Upper lobe of left lung (tissue), 6 donors: Measurements from ENCODE around the gene CYTIP. TPM values are rescaled to one million over a fixed set of nuclear protein-coding genes. Genes with fewer than 3 reads are reported as not detected.

Source experiments
- ATAC-seq, 2 donors: fragments of 200-7000 bp; cut with Tn5 transposase; one replicate each; pipeline ENCODE4 v1.9.1; 2022; ENCODE audit warnings: mild to moderate bottlenecking in 2 of 2, moderate library complexity in 2 of 2; ENCODE audit not compliant: low FRiP score in 2 of 2
- DNase-seq, 2 donors: peaks; one replicate each; pipeline ENCODE4 v3.0.0-alpha.2; 2019 to 2020
- H3K27ac ChIP-seq, 4 donors: fragments of 200-600 bp; sonication (generic); one replicate each; pipeline ENCODE4 v1.5.1; 2016 to 2019
- H3K27me3 ChIP-seq, 4 donors: fragments of 200-600 bp; sonication (generic); one replicate each; pipeline ENCODE4 v1.5.1; 2017 to 2019
- H3K36me3 ChIP-seq, 4 donors: fragments of 200-600 bp; sonication (generic); one replicate each; pipeline ENCODE4 v1.5.1; 2016 to 2019
- H3K4me1 ChIP-seq, 4 donors: fragments of 200-600 bp; sonication (generic); one replicate each; pipeline ENCODE4 v1.5.1; 2018 to 2019
- H3K4me3 ChIP-seq, 4 donors: fragments of 200-600 bp; sonication (generic); one replicate each; pipeline ENCODE4 v1.5.1; 2017 to 2019; ENCODE audit warnings: mild to moderate bottlenecking in 2 of 4, moderate library complexity in 1 of 4
- H3K9me3 ChIP-seq, 4 donors: fragments of 200-600 bp; sonication (generic); one replicate each; pipeline ENCODE4 v1.5.1; 2018 to 2019
- EP300 ChIP-seq, 4 donors: sonication (generic); formaldehyde crosslinking; IDR thresholded peaks; one replicate each; pipeline ENCODE4 v1.5.1; 2017; ENCODE audit warnings: antibody characterized with exemption in 4 of 4, control low read depth in 2 of 4
- POLR2A ChIP-seq, 4 donors: fragments of 450-650 bp; IDR thresholded peaks; one replicate each; pipeline ENCODE4 v1.5.1; 2016 to 2017; ENCODE audit warnings: antibody characterized with exemption in 4 of 4, mild to moderate bottlenecking in 2 of 4
- POLR2AphosphoS5 ChIP-seq, 2 donors: sonication (generic); formaldehyde crosslinking; IDR thresholded peaks; one replicate each; pipeline ENCODE4 v1.5.1; 2017; ENCODE audit warnings: antibody characterized with exemption in 2 of 2
- WGBS, 2 donors: methylation state at CpG; one replicate each; pipeline ENCODE4 v1.1.5; 2017 to 2018; 5-methylcytosine and 5-hydroxymethylcytosine counted together
- total RNA-seq, 6 donors: library from RNA; depleted of rRNA in 4 of 6; stranded (reverse); fragments of >200 nt in 4 of 6; gene quantifications; one replicate each; pipeline versions ENCODE4 v1.1.0 to v1.2.1, GENCODE V29; 2016 to 2021
- TF ChIP-seq, protein P1 (sequence below), 6 experiments: fragments of 450-650 bp in 4 of 6; fragments of 200-600 bp in 2 of 6; sonication (generic) in 2 of 6; IDR thresholded peaks; one replicate each; pipeline ENCODE4 v1.5.1; 2016 to 2019; ENCODE audit warnings: antibody characterized with exemption in 6 of 6
- donor health status: DM: no; HTN: no; CAD: no; lungs with moderate emphysema.
- donor health status: DM: no; HTN: yes; CAD: no; lungs with severe emphysema.

Gene CYTIP
- total RNA-seq, 6 donors from 2014 or later, result 23.1 to 47.1 (median 28.5) TPM

DNA sequence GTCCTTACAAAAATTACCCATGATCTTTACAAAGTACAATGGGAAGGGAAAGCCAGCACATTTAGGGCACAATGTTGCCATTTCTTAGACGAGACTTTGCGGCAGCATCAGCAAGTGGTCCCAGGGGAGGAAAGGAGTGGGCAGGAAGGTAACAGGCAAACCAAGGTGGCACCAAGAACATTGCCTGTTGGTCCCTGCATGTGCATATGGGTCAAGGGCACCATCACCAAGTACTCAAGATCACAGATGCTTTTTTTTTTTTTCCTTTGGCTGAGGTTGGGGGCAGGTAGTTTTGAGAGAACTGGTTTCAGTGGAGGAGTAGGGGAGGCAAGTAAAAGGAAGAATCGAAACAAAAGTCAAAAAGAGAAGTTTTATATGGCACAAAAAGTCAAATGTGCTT, 752 bp upstream of the CYTIP start:
- Histone ChIP-seq H3K9me3 (no peaks in the 10 kb centered on the region), H3K4me1 (peaks cover 0 to under 1% (median 0%) of the 10 kb centered on the region in 4 donors), H3K4me3 (peak overlapping the region in 2 of 4 donors; percentile 44 to 46), H3K27ac (peak overlapping the region; percentile 73 to 87 (median 82)), H3K27me3 (no peaks in the 10 kb centered on the region), H3K36me3 (no peaks in the 10 kb centered on the region)
- 81 to 87% methylated on average over 3 of the region's 3 CpGs for WGBS, 2 donors
- TF ChIP-seq, protein P1, sequence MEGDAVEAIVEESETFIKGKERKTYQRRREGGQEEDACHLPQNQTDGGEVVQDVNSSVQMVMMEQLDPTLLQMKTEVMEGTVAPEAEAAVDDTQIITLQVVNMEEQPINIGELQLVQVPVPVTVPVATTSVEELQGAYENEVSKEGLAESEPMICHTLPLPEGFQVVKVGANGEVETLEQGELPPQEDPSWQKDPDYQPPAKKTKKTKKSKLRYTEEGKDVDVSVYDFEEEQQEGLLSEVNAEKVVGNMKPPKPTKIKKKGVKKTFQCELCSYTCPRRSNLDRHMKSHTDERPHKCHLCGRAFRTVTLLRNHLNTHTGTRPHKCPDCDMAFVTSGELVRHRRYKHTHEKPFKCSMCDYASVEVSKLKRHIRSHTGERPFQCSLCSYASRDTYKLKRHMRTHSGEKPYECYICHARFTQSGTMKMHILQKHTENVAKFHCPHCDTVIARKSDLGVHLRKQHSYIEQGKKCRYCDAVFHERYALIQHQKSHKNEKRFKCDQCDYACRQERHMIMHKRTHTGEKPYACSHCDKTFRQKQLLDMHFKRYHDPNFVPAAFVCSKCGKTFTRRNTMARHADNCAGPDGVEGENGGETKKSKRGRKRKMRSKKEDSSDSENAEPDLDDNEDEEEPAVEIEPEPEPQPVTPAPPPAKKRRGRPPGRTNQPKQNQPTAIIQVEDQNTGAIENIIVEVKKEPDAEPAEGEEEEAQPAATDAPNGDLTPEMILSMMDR (IDR thresholded peaks at IDR 0.05), result no peak
- TF ChIP-seq POLR2A (IDR thresholded peaks at IDR 0.05) (no peak), POLR2AphosphoS5 (IDR thresholded peaks at IDR 0.05) (no peak), EP300 (IDR thresholded peaks at IDR 0.05) (no peak)
- no peak for ATAC-seq
- no peak for DNase-seq

DNA sequence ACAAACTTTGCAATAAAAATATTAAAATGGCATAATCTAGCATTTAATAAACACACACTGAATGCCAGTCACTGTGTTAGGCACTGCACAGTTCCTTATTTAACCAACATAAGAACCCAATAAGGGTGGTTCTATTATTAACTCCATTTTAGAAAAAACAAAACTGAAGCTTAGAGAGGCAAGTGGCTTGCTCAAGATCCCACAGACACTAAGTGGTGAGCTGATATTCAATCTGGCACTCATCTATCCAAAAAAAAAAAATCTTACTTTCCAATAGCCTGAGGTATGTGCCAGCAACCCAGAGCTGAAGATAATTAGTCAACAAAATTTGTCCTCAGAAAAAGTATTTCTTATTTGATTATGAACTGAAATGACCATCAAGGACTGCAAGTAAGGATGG, 799 bp downstream of the CYTIP start:
- peaks cover 0 to 7% (median 0%) of the 10 kb centered on the region in 4 donors for H3K4me1 ChIP-seq
- ATAC-seq, result peak in 1 of 2 donors; percentile 54
- no peaks in the 10 kb centered on the region for H3K9me3 ChIP-seq
- H3K27me3 ChIP-seq, result no peaks in the 10 kb centered on the region
- DNase-seq, result no peak
- H3K36me3 ChIP-seq, result no peaks in the 10 kb centered on the region
- TF ChIP-seq POLR2AphosphoS5 (IDR thresholded peaks at IDR 0.05), result no peak
- no peak for TF ChIP-seq EP300 (IDR thresholded peaks at IDR 0.05)
- TF ChIP-seq, protein P1 (IDR thresholded peaks at IDR 0.05), result no peak
- no peak for TF ChIP-seq POLR2A (IDR thresholded peaks at IDR 0.05)
- H3K27ac ChIP-seq, result peak overlapping the region; percentile 73 to 87 (median 82)
- peak overlapping the region in 3 of 4 donors; percentile 39 to 46 (median 44) for H3K4me3 ChIP-seq

DNA sequence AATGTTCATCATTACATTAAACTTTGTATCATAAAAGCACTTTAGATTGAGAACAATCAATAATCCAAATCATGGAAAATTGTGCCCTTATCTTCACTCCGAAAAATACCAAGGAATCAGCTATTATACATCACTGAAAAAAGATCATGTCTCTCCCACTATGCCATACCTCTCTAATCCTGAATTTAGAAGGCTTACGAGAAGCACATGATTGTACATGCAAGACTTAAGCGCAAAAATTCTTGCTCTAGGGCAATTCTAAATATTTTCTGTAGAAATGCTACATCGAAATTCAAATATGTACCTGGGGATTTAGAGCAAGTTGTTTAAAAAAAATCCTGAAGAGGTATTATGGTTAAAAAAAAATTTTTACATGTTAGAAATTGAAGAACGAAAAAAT, 1.3 kb downstream of the CYTIP start:
- WGBS, 2 donors, result 61 to 62% methylated on average over 5 of the region's 5 CpGs
- Histone ChIP-seq H3K4me3 (peak overlapping the region in 3 of 4 donors; percentile 39 to 46 (median 44)), H3K27ac (peak overlapping the region; percentile 73 to 87 (median 82)), H3K4me1 (peaks cover 0 to 7% (median 0%) of the 10 kb centered on the region in 4 donors), H3K9me3 (no peaks in the 10 kb centered on the region), H3K27me3 (no peaks in the 10 kb centered on the region), H3K36me3 (no peaks in the 10 kb centered on the region)
- ATAC-seq, result no peak
- TF ChIP-seq POLR2A (IDR thresholded peaks at IDR 0.05), result no peak
- no peak for TF ChIP-seq EP300 (IDR thresholded peaks at IDR 0.05)
- TF ChIP-seq, protein P1 (IDR thresholded peaks at IDR 0.05), result no peak
- TF ChIP-seq POLR2AphosphoS5 (IDR thresholded peaks at IDR 0.05), result no peak
- DNase-seq, result no peak

DNA sequence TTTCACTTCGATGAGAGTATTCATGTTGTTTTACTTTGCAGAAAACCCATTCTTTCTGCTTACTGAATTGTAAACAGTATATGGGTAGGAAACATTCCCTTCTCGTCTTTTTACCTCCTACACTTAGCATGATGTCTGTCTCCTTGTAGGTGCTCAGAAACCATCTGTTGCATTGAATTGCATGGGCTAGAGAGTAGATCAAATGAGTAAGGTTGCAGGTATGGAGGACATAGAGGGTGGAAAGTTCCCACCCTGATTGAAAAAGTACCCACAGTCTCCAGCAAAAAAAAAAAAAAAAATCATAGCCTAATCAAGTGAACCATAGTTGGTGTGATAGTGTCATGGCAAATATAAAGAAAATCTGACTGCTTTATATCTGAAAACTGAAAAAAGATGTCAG, 1.7 kb downstream of the CYTIP start:
- peaks cover 0 to 7% (median 0%) of the 10 kb centered on the region in 4 donors for H3K4me1 ChIP-seq

More for the DNA sequence above, 1.7 kb downstream of the CYTIP start:
- Histone ChIP-seq H3K27ac (peak overlapping the region; percentile 73 to 87 (median 82)), H3K4me3 (peak overlapping the region in 3 of 4 donors; percentile 39 to 46 (median 44)), H3K36me3 (no peaks in the 10 kb centered on the region), H3K9me3 (no peaks in the 10 kb centered on the region), H3K27me3 (no peaks in the 10 kb centered on the region)
- no peak for ATAC-seq
- no peak for DNase-seq
- WGBS, 2 donors, result 60 to 61% methylated on average over 2 of the region's 2 CpGs
- TF ChIP-seq POLR2A (IDR thresholded peaks at IDR 0.05) (no peak), EP300 (IDR thresholded peaks at IDR 0.05) (no peak), POLR2AphosphoS5 (IDR thresholded peaks at IDR 0.05) (no peak)
- TF ChIP-seq, protein P1 (IDR thresholded peaks at IDR 0.05), result no peak
